GM18520 (cell line): ENCODE measurements around the gene PID1.

Experiments
- ATAC-seq: cut with Tn5 transposase; IDR thresholded peaks from one replicate; pipeline ENCODE4 v1.9.1; 2021; ENCODE audit not compliant: unreplicated experiment

Gene PID1

DNA sequence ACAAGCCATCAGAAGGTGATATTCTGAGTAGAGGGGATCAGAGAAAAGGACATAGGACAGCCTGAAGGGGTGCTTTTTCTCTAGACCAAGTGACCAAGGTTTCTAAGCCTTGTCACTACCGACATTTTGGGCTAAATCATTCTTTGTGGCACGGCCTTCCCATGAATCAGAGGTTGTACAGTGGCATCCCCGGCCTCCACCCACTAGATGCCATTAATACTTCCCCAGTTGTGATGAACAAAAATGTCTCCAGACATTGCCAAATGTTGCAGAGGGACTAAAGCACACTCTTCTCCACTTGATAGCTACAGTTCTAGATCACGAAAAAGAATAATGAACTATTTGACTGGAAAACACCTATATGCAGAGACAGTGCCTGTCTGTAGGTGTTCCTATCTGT, 143.6 kb downstream of the PID1 start:
- no peak for ATAC-seq

DNA sequence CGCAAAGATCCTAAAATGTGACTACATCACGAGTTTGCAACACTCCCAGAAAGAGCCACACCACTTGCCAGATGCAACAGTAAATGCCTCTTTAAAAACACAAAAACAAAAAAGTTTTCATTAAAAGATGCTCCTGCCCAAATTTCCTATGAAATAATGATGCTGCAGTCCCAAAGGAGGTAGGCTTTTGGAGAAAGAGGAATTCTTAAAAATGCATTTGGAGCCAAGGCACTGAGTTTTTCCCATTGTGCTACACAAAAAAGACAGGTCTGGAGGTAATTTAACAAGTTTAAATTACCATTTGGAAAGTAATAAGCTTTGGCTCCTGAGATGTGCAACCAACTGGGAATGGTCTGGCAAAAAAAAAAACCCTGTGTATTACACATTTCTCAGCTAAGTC, 145.0 kb downstream of the PID1 start:
- ATAC-seq: no peak

DNA sequence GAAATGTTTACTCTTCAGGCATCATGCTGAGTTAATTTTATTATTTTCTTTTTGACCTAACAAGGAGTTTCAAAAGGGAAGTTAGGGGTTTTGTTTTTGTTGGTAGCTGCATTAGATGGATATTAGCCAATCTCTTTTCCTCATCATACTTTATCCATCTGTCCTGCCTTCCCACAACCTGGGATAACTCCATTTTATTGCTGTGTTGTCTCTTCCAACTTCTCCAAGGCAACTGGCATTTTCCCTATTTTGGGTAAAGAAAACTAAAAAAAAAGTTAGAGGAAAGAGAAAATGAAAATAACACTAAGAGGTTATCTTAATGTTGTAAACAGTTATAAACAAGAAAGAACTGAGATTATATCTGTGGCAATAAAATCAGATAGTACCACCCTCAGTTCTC, 147.0 kb downstream of the PID1 start:
- no peak for ATAC-seq

GRCh38 chr2:229118927-229119326, 152.2 kb downstream of the PID1 start:
- peak; percentile 51 for ATAC-seq

DNA sequence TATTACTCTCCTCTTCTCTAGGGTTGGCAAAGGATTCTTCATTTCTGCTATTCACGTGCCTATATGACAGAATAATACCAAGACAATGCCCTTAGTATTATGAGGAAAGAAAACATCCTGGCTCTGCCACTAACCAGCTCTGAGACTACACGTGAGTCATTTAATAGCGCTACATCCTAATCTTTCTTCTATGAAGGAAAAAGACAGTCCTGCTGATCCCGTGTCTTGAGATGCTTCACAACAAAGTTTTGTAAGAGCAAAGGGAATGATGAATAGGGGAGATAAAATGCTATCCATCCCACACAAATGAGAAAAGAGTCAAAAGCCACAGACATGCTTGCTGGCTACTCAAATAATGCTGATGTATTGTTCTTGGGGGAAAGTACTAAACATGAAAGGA, 152.8 kb downstream of the PID1 start:
- no peak for ATAC-seq

DNA sequence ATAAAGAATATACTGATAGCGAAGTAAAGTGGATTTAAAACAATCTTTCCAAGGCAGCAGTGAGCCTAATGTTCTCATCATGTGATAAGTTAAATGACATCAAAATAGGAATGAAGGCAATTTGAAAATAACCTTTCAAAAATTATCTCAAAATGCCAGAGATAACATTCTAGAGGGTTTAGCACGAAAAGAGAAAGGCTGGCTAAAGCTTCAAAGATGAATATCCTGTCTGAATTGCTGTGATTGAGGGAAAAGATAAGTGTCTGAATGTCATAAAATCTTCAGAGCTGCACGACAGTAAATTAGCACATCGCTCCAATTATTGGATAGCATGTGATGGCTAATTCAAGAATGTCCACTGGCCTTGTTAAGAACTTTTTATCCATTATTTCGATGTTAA, 159.3 kb downstream of the PID1 start:
- no peak for ATAC-seq

DNA sequence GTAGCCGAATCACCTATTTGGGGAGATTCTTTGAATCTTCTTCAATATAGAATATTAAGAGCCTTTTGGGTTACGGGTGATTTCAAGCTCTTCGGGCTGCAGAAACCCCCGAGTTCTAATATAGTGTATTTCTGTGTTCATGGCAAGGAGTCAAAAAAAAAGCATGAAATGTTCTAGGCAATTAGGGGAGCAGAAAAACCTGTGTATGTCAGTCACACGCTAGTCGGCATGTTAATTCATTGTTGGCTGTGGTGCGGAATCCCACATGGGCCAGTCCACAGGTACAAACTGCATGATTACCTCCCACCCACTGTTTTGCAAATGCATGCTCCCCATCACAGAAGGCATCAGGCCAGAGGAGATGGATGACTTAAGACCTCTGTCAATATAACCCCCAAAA, 161.9 kb downstream of the PID1 start:
- ATAC-seq: no peak

GRCh38 chr2:229107601-229108000, 163.5 kb downstream of the PID1 start:
- ATAC-seq: no peak

DNA sequence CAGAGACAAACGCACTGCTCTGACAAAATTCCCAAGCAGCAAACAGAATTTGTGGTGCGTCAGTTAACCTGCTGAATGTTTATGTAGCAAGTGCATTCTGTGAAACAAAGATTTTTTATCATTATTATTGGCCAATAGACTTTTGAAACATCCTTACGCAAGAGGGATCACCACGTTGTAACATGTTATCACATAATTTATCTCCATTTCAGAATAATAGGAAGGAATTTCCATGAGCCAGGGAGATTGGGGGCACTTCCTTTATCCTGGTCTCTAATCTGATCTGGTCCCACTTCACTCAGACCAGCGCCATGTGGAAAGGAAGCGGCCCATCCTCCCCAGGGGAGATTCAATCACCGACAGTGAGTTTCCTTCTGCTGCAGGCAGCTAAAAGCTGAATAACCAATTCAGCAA, 166.1 kb downstream of the PID1 start:
- ATAC-seq: no peak

DNA sequence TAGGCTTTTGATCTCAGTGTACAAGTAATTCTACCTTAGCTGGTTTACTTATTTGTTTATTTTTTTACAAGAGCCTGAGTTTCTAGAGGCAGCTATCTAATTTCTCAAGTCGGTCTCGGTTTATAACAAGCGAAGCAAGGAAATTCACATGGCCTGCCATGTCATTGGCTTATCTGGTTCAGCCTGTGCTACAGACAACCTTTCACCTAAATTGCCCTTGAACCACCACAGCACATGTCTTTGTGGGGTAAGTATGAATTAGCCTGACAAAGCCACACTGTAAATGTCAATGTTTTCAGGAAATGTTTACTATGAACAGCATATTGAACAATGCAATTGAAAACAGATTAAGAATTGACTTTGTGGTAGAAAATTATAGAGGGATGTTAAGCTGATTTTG, 167.1 kb downstream of the PID1 start:
- ATAC-seq: no peak

DNA sequence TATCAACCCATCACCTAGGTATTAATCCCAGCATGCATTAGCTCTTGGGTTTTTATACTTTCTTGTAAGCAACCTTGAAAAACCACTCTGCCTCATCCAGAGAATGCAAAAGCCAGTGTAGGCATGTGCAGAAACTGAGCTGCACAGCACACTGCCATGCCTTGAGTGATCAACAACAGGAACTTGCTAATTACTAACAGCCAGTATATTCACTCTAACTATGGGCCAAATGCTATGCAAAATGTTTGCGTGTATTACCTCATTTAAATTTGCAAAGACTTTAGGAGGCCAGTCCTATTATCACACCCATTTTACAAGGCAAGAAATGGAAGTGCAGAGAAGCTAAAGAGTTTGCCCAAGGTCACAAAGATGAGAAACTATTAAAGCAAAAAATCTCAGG, 169.8 kb downstream of the PID1 start:
- no peak for ATAC-seq

GRCh38 chr2:229099231-229099630, 171.9 kb downstream of the PID1 start:
- no peak for ATAC-seq

DNA sequence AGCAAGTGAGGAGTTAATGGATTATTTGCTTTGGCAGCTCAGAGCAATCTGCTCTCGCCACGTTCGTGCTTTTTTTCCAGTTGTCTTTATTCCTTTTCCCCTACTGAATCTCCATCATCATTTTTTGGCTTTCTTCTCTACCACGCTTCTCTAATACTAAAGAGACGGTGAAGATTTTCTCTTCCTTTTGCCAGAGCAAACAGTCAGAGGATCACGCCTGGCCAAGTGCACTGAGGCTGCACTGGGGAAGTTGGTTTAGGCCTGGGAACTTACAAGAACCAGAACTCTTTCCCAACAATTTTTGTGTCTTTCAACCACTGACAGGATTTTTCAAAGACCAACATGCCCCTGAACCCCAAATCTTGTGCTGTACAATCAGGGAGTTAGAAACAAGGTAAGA, 172.3 kb downstream of the PID1 start:
- no peak for ATAC-seq

DNA sequence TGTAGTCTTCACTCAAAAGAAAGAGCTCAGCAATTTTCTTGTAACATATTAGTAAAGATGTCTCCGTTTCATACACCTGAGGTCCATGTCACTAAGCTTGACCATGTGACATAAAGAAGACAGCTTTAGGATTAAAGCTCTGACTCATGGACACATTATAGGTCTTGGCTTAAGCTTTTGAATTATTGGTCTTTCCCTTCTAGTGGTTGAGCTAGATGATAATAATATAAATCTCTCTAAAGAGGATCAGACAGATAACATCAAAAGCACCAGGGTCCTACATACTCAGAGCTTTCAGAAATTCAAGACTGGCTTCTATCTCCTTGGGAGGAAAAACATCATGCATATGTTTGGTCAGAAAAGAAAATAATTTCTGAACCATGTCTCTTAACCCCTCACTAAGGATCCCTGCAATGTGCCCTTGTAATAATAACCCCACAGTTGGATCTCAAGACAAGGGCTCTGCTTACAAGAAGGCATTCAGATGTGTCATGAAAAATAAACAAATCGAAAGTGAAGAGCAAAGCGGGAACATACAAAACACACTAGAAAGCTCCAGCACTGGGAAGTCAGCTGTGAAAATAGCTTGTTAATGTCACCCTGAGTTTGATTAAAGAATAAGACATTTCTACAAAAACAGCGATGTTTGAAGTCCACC, 174.5 kb downstream of the PID1 start:
- no peak for ATAC-seq

- ATAC-seq: no peak
Observed at GRCh38 chr2:229095472-229095871, 175.6 kb downstream of the PID1 start.

DNA sequence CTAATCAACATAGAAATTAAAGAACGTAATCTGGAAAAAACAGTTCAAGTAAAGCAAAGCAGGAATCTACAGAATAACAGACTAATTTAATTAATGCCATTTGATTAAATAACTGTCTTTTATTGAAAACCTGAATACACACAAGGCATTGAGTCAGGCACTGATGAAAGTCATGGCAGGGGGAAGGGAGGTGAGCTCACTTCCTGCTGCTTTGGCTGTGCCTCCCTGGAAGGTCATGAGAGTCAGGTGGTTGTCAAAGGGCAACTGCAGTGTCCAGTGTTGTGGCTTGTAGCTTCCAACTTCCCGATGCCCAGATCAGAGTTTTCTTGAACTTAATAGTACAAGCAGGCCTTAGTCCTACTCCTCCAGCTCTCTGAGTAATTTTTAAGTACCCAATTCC, 180.9 kb downstream of the PID1 start:
- ATAC-seq: no peak

GRCh38 chr2:229089776-229090175, 181.3 kb downstream of the PID1 start:
- no peak for ATAC-seq

DNA sequence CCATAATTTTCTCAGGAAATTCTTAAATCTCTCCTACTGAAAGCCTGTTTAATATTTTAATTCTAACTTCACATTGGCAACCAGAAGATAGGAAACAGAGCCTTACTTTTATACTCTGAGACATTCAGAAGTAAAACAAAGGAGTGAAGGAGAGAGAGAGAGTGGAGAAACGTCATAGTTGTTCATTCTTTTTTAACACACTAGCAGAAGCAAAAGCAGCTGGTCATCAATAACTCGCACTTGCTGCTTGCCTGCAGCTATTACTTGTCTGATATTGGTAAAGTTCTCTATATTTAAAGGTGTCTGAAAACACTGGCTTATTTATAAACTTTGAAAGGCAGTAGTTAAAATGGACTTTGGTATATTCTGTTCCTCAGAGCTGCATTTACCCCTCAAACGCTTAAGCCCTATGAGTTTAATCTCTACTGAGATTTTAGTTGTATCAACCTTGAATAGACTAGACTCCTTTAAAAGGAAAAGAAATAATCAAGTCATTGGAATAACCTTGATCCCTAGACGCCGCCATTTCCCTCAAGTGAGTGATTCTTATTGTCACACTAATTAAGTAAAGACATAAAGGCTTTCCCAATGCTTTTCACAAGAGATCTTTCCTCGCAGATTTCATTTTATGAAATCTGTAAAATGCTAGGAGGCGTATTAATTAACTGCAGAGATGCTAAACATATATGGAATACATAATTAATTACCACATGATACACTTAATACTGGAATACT, 182.0 kb downstream of the PID1 start:
- ATAC-seq: no peak

DNA sequence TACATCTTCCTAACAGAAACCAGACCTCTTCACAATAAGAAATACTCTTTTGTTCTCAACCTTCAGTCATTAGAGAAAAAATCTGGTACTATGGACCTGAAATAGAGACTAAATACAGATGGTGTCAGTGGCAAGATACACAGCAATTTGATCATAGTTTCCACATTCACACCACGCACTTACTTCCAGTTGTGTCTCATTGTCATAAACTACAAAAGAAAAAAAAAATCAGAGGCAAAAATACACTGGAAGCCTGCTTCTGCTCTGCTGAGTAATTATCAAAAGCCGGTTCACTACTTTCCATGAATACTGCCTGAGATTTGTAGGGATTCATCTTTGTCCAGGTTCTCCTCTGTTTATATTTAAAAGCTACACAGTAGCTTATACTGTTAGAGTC, 182.6 kb downstream of the PID1 start:
- ATAC-seq: no peak

- no peak for ATAC-seq
Observed at GRCh38 chr2:229087843-229088516, 183.1 kb downstream of the PID1 start.

- ATAC-seq: no peak
Observed at GRCh38 chr2:229087267-229087666, 183.8 kb downstream of the PID1 start.

GRCh38 chr2:229085439-229085838, 185.6 kb downstream of the PID1 start:
- ATAC-seq: no peak
